Measurements from ENCODE around the gene N4BP2. TPM values are rescaled to one million over a fixed set of nuclear protein-coding genes. Genes with fewer than 3 reads are reported as not detected.

The N4BP2 gene
- total and polyA plus RNA-seq, 2 of the 8 experiments (the other 6 are each of a cell fraction or from before 2014, with no cell fraction given), result 4.4 to 44.7 TPM

GRCh38 chr4:40066651-40067050 is 10.0 kb downstream of the N4BP2 start (continued):
- TF ChIP-seq ZNF274 (IDR thresholded peaks at IDR 0.05; ENCODE audit: borderline replicate concordance, extremely low read depth, low read length) (no peak), POLR2AphosphoS5 (IDR thresholded peaks at IDR 0.05; ENCODE audit: low read depth, low read length) (no peak), KDM1A (IDR thresholded peaks at IDR 0.05; ENCODE audit: borderline replicate concordance, low read length) (no peak), TAF1 (IDR thresholded peaks at IDR 0.05; ENCODE audit: low read depth, low read length) (no peak), RXRA (IDR thresholded peaks at IDR 0.05; ENCODE audit: insufficient read depth, low read depth, low read length) (no peak), KDM4A (IDR thresholded peaks at IDR 0.05; ENCODE audit: low read depth, low read length, severe bottlenecking) (no peak)
